Activated B cell treated with CpG ODN at 0.5 μM for 24 hours (primary cell): ENCODE results near the gene PSMB3. TPM values are rescaled to one million over a fixed set of nuclear protein-coding genes. Genes with fewer than 3 reads are reported as not detected.

Experiments
- ATAC-seq: fragments of 200-7000 bp; cut with Tn5 transposase; one replicate; pipeline ENCODE4 v1.10.0; 2021; ENCODE audit warnings: low read depth, mild to moderate bottlenecking, moderate library complexity
- CTCF ChIA-PET: fragments of 350-600 bp; sonication (Branson Sonifier 250); formaldehyde crosslinking; loops from one replicate; lab custom pipeline; 2021; ENCODE audit warnings: antibody characterized with exemption; lab: Charles Lee
- POLR2A ChIA-PET: fragments of 350-600 bp; sonication (Branson Sonifier 250); formaldehyde crosslinking; loops from one replicate; lab custom pipeline; 2021; ENCODE audit warnings: antibody characterized with exemption; lab: Charles Lee
- DNase-seq: peaks from one replicate; pipeline ENCODE4 v3.0.0; 2022
- H3K27ac Mint-ChIP-seq: one replicate; pipeline ENCODE4 v1.8.0; 2020; ENCODE audit warnings: mixed read lengths
- H3K27me3 Mint-ChIP-seq: one replicate; pipeline ENCODE4 v1.8.0; 2021; ENCODE audit warnings: mixed read lengths
- H3K36me3 Mint-ChIP-seq: one replicate; pipeline ENCODE4 v1.8.0; 2021; ENCODE audit warnings: low read depth, mixed read lengths
- H3K4me1 Mint-ChIP-seq: one replicate; pipeline ENCODE4 v1.8.0; 2021; ENCODE audit warnings: mixed read lengths
- H3K4me3 Mint-ChIP-seq: one replicate; pipeline ENCODE4 v1.8.0; 2020; ENCODE audit warnings: mild to moderate bottlenecking, mixed read lengths
- H3K9me3 Mint-ChIP-seq: one replicate; pipeline ENCODE4 v1.8.0; 2020; ENCODE audit warnings: mixed read lengths
- intact Hi-C: fragments of 100-400 bp; cut with micrococcal nuclease; formaldehyde crosslinking; loops from one replicate; pipeline ENCODE4 v1.15.1; 2024
- total RNA-seq: library from RNA; stranded (reverse); gene quantifications from 2 replicates; pipeline ENCODE4 v1.2.3, GENCODE V29; 2022
- TF ChIP-seq, protein P1 (sequence below): fragments of 200-600 bp; IDR thresholded peaks from one replicate; pipeline ENCODE4 v1.8.0; 2022; ENCODE audit warnings: antibody characterized with exemption, mild to moderate bottlenecking

PSMB3 gene
- total RNA-seq, 1 donor from 2014 or later = 234 TPM

DNA sequence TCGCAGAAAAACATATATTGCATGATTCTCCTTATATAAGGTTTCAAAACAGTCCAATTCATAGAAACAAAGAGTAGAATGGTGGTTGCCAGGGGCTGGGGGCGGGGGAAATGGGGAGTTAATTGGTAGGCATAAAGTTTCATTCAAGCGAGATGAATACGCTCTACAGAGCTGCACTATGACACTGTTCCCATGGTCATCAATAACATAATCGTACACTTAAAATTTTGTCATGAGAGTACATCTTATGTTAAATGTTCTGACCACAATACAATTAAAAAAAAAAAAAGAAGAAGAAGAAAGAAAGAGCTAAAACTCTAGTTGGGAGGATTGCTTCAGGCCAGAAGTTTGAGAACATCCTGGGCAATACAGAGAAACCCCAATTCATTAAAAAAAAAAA, 41.7 kb downstream of the PSMB3 start:
- ATAC-seq (no peak), DNase-seq (no peak)
- Mint-ChIP-seq H3K27ac (no peak overlapping the region), H3K36me3 (peaks cover 23% of the 10 kb centered on the region), H3K4me1 (peaks cover 37% of the 10 kb centered on the region), H3K9me3 (no peaks in the 10 kb centered on the region), H3K4me3 (no peak overlapping the region), H3K27me3 (no peaks in the 10 kb centered on the region)
- ChIA-PET CTCF (no interaction called here), POLR2A (interaction anchor here (0.5 to 0.7 kb wide), 5 partner anchors 40 to 406 kb away, joined by 3 to 13 read pairs (median 4); partner anchors contain the start of gene RPL19)
- intact Hi-C loops = no loop called here
- TF ChIP-seq, protein P1, sequence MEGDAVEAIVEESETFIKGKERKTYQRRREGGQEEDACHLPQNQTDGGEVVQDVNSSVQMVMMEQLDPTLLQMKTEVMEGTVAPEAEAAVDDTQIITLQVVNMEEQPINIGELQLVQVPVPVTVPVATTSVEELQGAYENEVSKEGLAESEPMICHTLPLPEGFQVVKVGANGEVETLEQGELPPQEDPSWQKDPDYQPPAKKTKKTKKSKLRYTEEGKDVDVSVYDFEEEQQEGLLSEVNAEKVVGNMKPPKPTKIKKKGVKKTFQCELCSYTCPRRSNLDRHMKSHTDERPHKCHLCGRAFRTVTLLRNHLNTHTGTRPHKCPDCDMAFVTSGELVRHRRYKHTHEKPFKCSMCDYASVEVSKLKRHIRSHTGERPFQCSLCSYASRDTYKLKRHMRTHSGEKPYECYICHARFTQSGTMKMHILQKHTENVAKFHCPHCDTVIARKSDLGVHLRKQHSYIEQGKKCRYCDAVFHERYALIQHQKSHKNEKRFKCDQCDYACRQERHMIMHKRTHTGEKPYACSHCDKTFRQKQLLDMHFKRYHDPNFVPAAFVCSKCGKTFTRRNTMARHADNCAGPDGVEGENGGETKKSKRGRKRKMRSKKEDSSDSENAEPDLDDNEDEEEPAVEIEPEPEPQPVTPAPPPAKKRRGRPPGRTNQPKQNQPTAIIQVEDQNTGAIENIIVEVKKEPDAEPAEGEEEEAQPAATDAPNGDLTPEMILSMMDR = no peak

GRCh38 chr17:38796451-38797157, 44.1 kb downstream of the PSMB3 start:
- H3K9me3 Mint-ChIP-seq = no peaks in the 10 kb centered on the region
- peaks cover 31% of the 10 kb centered on the region for H3K36me3 Mint-ChIP-seq
- peaks cover 40% of the 10 kb centered on the region for H3K4me1 Mint-ChIP-seq
- TF ChIP-seq, protein P1 = no peak
- intact Hi-C loops = no loop called here
- no peak for DNase-seq
- H3K4me3 Mint-ChIP-seq = no peak overlapping the region
- CTCF ChIA-PET = no interaction called here
- no peak overlapping the region for H3K27ac Mint-ChIP-seq
- POLR2A ChIA-PET = no interaction called here
- ATAC-seq = no peak
- H3K27me3 Mint-ChIP-seq = no peaks in the 10 kb centered on the region

DNA sequence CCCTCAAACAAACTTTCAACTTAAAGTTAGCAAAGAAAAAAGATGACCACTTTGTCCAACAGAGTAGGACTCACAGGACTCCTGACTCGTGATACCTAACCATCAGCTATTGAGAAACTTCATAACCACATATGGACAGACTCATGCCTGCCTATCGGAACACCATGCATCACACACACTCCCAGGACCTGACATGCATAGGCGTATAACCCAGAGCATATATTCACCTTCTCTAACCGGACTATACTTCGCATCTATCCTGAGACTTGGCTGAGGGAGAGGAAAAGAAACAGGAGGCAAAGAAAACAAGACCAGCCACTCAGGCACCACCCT, 44.6 kb downstream of the PSMB3 start:
- no peaks in the 10 kb centered on the region for H3K9me3 Mint-ChIP-seq
- H3K4me1 Mint-ChIP-seq = peaks cover 40% of the 10 kb centered on the region
- ATAC-seq (no peak), DNase-seq (no peak)
- POLR2A ChIA-PET = interaction anchor here (0.7 kb wide), 1 partner anchor 16 kb away, joined by 3 read pairs; no protein-coding TSS in a partner anchor
- TF ChIP-seq, protein P1 = no peak
- H3K36me3 Mint-ChIP-seq = peaks cover 34% of the 10 kb centered on the region
- peak overlapping the region; percentile 88 for H3K4me3 Mint-ChIP-seq
- intact Hi-C loops = no loop called here
- CTCF ChIA-PET = no interaction called here
- no peak overlapping the region for H3K27ac Mint-ChIP-seq
- no peaks in the 10 kb centered on the region for H3K27me3 Mint-ChIP-seq

GRCh38 chr17:38797828-38798227, 45.3 kb downstream of the PSMB3 start:
- peaks cover 35% of the 10 kb centered on the region for H3K36me3 Mint-ChIP-seq
- peaks cover 39% of the 10 kb centered on the region for H3K4me1 Mint-ChIP-seq
- CTCF ChIA-PET = no interaction called here
- POLR2A ChIA-PET = interaction anchor here (0.6 to 2.7 kb wide), 3 partner anchors 16 to 141 kb away, joined by 3 to 16 read pairs (median 3); partner anchors contain the start of gene RPL23
- no peak for DNase-seq
- ATAC-seq = no peak
- no peaks in the 10 kb centered on the region for H3K27me3 Mint-ChIP-seq
- no peaks in the 10 kb centered on the region for H3K9me3 Mint-ChIP-seq
- H3K27ac Mint-ChIP-seq = peak overlapping the region; percentile 81
- TF ChIP-seq, protein P1 = no peak
- H3K4me3 Mint-ChIP-seq = peak overlapping the region; percentile 88
- intact Hi-C loops = loop anchor here (1.0 to 2.0 kb wide), 2 partner anchors 11 to 355 kb away; no protein-coding TSS in a partner anchor
